GM21619 (cell line): ENCODE results near the gene HPF1.
"Not testable (repeated sequence)": the region's sequence is repeated elsewhere in the genome, so short reads cannot be mapped to it uniquely, and the experiment has no call there.

ENCODE experiments used
- ATAC-seq: cut with Tn5 transposase; IDR thresholded peaks from one replicate; pipeline ENCODE4 v1.9.1; 2021; ENCODE audit not compliant: unreplicated experiment

The HPF1 gene

DNA sequence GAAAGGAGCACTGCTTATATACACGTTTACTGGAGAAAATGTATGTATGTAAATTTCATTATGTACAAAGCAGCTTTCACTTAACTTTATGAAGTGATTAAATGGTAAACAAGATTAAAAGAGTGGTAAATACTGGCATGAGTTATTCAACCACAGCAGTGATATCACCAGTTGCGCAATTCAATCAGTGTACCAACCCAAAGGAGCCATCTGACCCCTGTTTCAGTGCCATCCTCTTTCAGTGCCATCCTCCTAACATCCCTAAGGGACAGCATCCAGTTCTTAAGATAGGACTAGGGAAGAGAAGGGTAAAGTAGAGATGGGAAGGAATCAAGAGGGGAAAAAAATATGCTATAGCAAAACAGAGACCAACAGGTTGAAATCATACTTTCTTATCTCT is 16.2 kb downstream of the HPF1 start:
- no peak for ATAC-seq

DNA sequence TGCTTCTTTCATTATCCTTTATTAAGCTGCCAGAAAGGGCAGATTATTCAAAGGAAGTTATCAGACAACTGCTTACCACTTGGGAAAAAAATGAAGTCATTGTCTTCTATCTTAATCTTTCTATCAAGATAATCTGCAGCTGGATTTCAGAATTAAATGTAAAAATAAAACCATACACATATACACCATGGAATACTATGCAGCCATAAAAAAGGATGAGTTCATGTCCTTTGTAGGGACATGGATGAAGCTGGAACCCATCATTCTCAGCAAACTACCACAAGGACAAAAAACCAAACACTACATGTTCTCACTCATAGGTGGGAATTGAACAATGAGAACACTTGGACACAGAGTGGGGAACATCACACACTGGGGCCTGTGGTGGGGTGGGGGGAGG is 19.1 kb downstream of the HPF1 start:
- not testable (repeated sequence) for ATAC-seq

DNA sequence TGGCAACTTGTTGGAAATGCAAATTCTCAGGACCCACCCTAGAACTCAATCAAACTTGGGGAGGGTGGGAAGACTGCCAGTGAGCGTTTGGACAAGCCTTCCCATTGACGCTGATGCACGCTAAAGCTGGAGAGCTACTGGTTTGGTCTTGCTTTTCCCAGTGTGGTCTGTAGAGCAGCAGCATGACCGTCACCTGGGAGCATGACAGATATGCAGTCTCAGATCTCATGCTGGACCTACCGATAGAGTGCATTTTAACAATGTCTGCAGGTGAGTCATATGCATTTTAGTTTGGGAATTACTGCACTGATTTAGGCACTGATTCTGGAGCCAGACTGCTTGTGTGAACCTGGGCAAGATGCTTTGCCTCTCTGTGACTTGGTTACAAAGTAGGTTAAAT is 27.2 kb downstream of the HPF1 start:
- ATAC-seq, result no peak

DNA sequence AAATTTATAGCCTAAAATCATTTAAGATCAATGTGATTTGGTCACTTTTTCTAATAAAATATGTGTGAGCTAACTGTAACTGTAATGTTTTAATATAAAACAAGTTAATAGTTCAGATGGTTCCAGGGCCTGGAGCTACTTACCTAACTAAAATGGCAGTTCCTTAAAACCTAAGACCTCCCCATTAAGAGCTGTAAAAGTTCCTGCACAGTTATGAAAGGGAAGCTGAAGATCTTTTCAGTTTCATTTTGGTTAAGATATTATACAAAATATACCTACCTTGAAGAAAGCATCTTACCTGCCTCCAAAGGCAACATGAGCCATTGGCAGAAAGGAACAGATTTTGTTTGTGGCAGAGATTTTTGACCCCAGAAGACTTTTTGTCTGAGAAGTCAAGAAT is 30.1 kb downstream of the HPF1 start:
- ATAC-seq, result no peak

DNA sequence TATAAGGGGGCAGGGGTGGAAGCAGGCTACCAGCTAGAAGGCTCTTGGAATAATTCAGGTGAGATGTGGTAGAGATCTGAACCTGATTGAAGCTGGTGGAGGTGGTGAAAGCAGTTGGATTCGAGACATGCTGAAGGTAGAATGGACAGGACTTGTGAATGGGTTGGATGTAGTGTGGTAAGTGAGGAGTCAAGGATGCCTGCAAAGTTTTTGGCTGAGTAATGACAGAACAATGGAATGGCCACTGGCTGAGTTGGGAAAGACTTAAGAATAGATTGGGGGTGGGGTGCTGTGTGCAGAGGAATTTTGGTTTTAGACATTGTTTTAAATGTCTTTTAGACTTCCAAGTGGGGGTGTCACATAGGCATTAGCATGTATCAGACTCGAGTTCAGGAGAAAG is 33.5 kb downstream of the HPF1 start:
- ATAC-seq, result no peak

DNA sequence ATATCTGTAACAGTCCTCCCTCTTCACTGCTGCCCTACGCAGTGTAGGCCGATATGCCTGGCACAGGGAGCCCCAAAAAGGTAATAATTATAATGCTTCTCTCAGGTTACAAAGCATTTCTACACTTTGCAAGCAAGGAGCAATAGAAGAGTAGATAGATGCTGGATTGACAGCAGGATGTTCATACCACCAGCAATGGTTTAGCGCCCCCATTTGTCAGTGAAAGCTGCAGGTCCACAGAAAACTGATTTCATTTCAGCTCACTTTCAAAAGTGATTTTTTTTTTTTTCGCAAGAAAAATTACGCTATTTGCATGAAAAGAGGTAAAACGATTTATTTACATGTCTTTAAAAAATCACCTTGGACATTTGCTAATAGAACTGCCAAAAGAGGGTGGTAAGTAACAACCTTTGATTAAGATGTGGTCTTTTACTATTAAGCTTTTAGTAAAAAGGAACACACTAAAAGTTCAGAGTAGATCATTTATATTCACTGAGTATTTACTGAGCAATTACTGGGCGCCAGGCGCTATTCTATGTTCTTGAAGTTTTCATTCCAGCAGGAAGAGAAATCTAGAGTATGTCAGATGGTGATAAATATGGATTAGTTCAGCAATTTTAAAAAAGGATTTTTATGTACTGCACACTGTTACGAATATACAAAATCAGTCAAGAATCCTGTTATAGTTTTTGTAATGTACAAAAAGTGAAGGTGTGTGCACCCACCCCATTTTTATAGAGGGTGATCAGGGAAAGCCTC is 34.4 kb downstream of the HPF1 start:
- ATAC-seq, result no peak

DNA sequence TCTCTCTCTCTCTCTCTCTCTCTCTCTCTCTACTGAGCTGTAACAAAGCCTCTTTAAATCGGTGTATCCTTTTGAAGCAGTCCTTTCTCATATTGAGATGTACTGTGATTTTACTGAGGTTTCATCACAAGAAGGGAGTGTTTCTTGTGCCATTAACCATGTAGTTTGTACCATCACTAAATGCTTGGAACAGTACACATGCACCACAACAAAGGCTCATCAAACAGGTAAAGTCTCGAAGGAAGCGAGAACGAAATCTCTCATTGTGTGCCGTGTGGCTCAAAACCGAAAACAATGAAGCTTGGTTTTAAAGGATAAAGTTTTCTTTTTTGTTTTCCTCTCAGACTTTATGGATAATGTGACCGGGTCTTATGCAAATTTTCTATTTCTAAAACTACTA is 37.2 kb downstream of the HPF1 start:
- ATAC-seq, result no peak

DNA sequence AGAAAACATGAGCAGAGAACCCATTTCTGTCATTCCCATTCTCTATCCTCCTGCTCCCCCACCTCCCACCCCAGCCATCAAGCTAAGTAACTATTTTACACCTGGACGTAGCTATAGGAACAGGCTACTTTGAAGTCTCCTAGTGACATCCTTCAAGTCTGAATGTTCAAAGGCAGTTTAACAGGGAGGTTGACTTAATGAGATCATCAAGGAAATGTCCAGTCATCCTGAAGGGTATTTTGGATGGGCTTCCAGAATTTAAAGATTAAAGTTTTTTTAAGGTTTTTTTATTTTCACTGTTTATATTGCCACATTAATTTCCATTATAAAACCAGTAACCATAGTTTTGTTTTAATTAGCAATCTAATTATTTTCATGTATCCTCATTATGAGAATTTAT is 41.1 kb downstream of the HPF1 start:
- no peak for ATAC-seq

DNA sequence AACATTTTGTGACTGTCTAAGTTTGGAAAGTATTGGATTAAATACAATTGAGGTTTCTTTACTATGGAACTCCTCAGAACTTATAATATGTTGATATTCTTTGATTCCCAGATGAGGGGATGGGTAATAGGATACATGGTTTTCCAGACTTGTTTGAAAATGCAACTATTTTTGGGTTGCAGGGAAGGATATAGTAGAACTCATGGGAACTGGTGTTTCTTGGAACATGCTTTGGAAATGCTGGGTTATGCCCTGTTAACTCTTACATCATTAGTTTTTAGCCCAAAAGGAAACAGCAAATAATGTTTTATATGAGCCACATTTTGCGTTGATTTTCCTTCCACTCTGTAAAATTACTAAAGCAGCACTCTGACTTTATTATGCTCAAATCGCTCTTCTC is 41.9 kb downstream of the HPF1 start:
- ATAC-seq, result no peak

DNA sequence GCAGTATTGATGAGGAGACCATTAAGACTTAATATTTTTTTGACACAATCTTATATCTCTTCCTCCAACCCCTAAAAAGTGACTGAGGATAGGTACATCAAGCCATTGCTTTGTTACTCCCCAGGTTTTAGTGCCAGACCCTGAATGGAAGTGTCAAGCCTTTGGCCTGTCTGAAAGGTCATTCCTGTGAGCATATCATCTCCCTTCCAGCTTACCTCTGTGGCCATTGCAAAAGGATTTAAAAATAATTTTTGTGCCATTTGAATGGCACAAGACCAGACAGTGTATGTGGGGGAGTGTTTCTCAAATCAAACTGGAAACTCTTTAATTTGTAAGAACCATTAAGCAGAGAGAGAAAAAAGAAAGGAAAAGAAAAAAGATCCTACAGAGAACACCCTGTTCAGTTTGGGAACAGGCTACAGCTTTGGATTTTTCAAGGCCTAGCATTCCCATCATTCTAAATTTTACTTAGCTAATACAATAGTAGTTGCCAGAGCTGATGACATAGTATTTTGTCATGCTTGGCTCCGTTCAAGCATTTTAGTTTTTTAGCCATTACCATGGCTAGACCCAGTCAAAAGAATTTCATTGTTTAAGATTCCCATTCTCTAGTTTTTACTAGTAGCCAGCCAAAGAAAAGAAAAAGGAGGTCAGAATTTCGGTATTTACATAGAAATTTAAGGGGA is 49.6 kb downstream of the HPF1 start:
- no peak for ATAC-seq

DNA sequence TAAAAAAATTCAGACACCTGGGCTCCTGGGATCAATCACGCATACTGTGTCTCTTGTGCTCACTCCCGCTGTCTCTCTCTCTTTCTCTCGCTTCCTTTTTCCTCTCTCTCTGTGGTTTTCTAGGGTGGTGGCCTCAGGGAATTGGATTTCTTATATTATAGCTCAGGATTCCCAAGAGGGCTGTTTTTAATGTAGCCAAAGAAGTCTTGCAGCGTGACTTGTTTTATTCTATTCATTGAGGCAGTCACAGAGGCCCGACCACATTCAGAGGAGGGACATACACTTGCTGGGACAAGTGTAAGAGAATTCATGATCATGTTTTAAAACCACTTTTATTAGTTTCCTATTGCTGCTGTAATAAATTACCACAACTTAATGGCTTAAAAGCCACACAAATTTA is 59.4 kb downstream of the HPF1 start:
- no peak for ATAC-seq

DNA sequence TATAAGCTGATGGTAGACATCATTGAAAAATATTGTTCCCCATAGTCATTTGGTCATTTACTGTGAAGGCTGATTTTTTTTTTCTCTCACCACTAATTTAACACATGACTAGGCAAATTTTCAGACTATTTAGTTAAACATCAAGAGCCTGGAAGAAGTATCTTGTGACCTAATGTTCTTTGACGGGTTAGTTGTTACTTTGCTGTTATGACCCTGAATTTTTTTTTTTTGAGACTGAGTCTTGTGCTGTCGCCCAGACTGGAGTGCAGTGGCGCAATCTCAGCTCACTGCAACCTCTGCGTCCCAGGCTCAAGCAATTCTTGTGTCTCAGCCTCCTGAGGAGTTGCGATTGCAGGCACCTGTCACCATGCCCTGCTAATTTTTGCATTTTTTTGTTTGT is 67.0 kb downstream of the HPF1 start:
- no peak for ATAC-seq

DNA sequence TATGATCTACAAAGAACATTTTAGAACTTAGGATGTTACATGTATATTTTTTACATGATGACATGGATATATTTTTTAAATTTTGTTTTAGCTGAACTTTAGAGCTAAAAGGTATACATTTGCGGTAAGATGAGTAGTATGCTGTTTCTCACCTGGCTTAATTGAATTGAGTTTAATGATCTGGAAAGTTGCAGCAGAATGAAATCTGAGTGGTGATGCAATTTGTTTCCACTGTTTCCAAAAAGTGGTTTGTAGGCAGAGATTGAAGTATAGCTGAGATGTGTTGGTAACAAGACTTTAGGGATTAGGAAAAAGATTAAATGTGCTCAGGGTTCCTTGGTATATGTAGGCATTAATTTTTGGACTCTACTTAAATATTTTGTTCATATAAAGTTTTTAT is 68.1 kb downstream of the HPF1 start:
- ATAC-seq, result no peak

DNA sequence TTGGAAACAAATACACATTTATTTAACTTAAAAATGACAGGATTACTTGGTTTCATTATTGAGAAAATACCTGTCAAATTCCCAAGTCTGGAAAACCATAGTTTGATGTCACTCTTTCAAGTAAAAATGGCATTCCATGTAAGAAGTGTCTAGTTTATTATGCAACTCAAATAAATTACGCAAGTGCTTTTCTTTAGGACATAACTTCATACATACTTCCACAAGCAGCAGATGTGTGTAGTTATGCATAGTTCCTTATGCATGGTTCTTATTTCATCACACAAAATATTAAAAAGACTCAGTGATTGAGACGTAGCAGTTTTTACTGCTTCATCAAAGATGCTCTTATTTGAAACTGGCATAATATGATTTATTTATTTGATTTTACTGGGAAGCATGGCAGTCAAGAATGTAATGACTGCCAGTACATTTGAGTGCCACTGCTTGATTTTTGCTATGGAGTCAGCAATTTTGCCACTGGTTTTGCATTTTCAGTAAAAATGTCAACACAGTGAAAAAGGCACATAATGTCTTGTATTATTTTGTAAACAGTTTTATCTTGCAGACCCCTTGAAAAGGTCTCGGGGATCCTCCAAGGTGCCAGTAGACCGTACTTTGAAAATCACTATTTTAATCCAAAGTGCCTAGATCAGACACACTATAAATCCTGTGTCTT is 75.2 kb downstream of the HPF1 start:
- no peak for ATAC-seq
